ENCODE results near the gene KLHL29. TPM values are rescaled to one million over a fixed set of nuclear protein-coding genes. Genes with fewer than 3 reads are reported as not detected.
A peak's percentile ranks its signal among the peaks of the same experiment; 100 is the strongest.

Gene KLHL29
- total and polyA plus RNA-seq, 2 experiments from 2014 or later = 5.6 to 11.0 TPM

DNA sequence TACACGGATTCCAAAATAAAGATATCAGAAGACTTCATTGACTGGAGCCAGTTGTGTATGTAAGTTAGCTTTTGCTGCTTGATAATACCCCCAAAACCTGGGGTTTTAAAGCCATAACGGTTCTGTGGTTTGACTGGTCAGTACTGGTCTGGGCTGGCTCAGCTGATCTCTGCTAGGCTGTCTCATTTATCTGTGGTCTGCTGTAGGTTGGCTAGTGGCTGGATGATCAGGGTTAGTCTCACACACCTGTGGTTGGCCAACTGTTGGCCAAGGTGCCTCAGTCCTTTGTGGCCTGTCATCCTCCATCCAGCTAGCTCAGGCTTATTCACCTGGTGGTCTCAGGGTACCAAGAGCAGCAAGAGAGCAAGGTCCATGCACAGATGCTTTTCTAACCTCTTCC, 183.2 kb downstream of the KLHL29 start:
- H3K9me3 ChIP-seq (ENCODE audit: low read depth) = no peaks in the 10 kb centered on the region
- H3K4me1 ChIP-seq (ENCODE audit: low read depth) = peaks cover 12% of the 10 kb centered on the region
- TF ChIP-seq, protein P1, sequence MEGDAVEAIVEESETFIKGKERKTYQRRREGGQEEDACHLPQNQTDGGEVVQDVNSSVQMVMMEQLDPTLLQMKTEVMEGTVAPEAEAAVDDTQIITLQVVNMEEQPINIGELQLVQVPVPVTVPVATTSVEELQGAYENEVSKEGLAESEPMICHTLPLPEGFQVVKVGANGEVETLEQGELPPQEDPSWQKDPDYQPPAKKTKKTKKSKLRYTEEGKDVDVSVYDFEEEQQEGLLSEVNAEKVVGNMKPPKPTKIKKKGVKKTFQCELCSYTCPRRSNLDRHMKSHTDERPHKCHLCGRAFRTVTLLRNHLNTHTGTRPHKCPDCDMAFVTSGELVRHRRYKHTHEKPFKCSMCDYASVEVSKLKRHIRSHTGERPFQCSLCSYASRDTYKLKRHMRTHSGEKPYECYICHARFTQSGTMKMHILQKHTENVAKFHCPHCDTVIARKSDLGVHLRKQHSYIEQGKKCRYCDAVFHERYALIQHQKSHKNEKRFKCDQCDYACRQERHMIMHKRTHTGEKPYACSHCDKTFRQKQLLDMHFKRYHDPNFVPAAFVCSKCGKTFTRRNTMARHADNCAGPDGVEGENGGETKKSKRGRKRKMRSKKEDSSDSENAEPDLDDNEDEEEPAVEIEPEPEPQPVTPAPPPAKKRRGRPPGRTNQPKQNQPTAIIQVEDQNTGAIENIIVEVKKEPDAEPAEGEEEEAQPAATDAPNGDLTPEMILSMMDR (IDR thresholded peaks at IDR 0.05; ENCODE audit: low read depth, low read length) = no peak
- no peak overlapping the region for H3K27ac ChIP-seq
- no peaks in the 10 kb centered on the region for H3K27me3 ChIP-seq
- no peaks in the 10 kb centered on the region for H3K36me3 ChIP-seq
- H3K4me3 ChIP-seq = no peak overlapping the region
- DNase-seq (ENCODE audit: low read depth in 1 of 2, low spot score in 1 of 2) = no peak

DNA sequence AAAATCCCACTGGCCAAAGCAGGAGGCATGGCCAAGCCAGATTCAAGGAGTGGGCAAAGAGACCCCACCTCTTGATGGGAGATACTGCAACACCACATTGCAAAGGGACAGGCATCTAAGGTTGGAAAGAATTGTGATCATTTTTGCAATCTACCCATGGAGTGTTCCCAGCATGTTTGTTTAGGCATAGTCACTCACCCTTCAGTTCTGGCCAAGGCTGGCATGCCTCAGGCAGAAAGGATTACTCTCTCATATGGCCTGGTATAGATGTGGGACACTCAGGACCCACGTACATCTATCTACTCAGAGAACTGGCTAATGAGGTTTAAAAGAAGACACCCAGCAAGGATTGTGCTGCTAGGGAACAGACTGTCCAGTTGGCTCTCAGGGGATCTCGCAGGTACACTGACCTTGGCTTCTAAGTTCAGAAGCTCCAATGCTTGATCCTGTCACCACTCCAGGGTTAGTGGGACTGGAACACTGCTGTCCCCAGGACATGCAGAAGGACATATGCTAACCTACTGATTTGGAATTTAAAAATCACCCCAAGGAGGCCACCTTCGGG, 183.7 kb downstream of the KLHL29 start:
- no peak for DNase-seq (ENCODE audit: low read depth in 1 of 2, low spot score in 1 of 2)
- TF ChIP-seq, protein P1 (IDR thresholded peaks at IDR 0.05; ENCODE audit: low read depth, low read length) = no peak
- Histone ChIP-seq H3K4me1 (ENCODE audit: low read depth) (peaks cover 12% of the 10 kb centered on the region), H3K9me3 (ENCODE audit: low read depth) (no peaks in the 10 kb centered on the region), H3K36me3 (no peaks in the 10 kb centered on the region), H3K27me3 (no peaks in the 10 kb centered on the region), H3K4me3 (no peak overlapping the region), H3K27ac (no peak overlapping the region)

DNA sequence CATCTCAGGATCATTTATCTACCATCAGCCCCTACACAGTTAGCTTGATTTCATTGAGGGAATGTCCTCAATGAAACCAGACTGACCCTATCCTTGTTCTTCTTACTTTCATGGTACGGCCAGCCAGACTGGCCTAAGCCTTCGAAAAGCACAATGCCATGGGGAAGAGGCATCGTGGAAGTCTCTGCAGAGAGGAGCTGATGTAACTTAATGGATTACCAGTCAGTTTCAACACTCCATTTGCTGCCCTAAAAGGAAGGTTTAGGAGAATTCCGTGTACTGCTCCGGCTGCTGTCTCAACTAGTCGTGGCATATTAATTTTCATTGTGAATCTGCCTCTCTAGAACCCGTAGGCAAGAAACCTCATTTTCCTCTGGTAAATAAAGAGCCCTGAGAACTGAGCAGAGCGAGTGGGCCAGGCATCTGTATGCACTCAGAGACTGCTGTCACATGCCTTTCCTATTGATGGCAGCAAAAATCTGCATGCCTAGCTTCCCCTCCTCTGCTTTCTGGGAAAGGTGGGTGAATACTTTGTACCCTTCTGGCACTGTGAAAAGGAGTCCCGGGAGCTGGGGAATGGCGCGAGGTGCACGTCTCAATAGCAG, 184.9 kb downstream of the KLHL29 start:
- peaks cover 14% of the 10 kb centered on the region for H3K4me1 ChIP-seq (ENCODE audit: low read depth)
- no peak overlapping the region for H3K27ac ChIP-seq
- peak in 1 of 2 donors; percentile 24 for DNase-seq (ENCODE audit: low read depth in 1 of 2, low spot score in 1 of 2)
- H3K27me3 ChIP-seq = no peaks in the 10 kb centered on the region
- TF ChIP-seq, protein P1 (IDR thresholded peaks at IDR 0.05; ENCODE audit: low read depth, low read length) = no peak
- H3K4me3 ChIP-seq = no peak overlapping the region
- no peaks in the 10 kb centered on the region for H3K36me3 ChIP-seq
- H3K9me3 ChIP-seq (ENCODE audit: low read depth) = no peaks in the 10 kb centered on the region

DNA sequence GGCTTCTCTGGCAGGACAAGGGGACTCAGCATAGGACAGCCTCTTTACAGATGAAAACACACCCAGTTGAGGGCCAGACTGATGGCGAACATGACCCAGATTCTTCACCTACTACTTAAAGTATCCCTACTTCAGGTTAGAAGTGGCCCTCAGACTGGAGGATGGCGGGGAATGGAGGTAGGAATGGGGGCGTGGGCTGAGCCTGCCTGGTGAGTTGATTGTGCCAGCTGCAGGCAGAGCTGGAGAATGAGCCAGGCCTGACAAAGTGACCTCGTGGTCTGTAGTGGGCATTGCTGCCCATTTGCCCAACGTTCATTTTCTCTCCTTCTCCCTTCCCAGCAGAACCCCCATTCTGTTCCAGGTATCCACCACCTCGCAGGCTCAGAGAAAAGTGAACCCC, 186.1 kb downstream of the KLHL29 start:
- Histone ChIP-seq H3K27ac (no peak overlapping the region), H3K27me3 (no peaks in the 10 kb centered on the region), H3K36me3 (no peaks in the 10 kb centered on the region), H3K4me1 (ENCODE audit: low read depth) (peaks cover 20% of the 10 kb centered on the region), H3K9me3 (ENCODE audit: low read depth) (no peaks in the 10 kb centered on the region), H3K4me3 (no peak overlapping the region)
- DNase-seq (ENCODE audit: low read depth in 1 of 2, low spot score in 1 of 2) = no peak
- TF ChIP-seq, protein P1 (IDR thresholded peaks at IDR 0.05; ENCODE audit: low read depth, low read length) = no peak

DNA sequence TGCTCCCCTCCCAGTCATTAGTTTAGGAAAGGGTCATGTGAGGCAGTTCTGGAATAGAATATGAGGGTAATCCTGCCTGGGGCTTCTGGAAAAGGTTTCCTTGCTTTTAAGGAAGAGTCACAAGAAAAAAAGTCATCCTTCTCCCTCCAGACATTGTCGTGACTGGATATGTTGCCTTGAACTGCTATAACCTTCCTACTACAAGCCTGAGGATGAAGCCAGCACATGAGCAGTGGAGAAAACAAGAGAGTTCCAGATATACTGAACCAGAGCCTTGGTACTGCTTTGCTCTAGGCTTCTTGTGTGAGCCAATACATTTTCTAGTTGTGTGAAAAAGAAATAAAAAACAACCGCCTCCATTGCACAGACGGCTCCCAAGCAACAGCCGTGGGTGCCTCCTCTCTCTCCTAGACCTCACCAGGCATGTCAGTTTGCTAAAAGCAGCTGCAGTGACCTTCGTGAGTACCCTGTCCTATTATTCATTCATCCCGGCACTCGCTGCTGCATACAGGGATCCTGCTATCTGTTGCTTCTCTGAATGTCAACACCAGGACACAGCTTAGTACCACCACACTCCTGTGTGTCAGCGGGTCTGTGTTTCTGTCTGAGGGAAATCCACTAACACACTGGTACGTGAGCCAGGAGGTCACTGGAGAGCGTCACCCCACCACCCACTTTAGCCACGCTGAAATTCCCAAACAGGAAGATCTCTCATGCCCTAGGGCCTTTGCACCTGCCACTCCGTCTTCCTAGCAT, 186.7 kb downstream of the KLHL29 start:
- Histone ChIP-seq H3K4me1 (ENCODE audit: low read depth) (peaks cover 20% of the 10 kb centered on the region), H3K9me3 (ENCODE audit: low read depth) (no peaks in the 10 kb centered on the region), H3K4me3 (no peak overlapping the region), H3K27me3 (no peaks in the 10 kb centered on the region), H3K36me3 (no peaks in the 10 kb centered on the region), H3K27ac (peak overlapping the region; percentile 4)
- TF ChIP-seq, protein P1 (IDR thresholded peaks at IDR 0.05; ENCODE audit: low read depth, low read length) = no peak
- peak in 1 of 2 donors; percentile 71 for DNase-seq (ENCODE audit: low read depth in 1 of 2, low spot score in 1 of 2)
